OCI-LY7 (cell line): Measurements from ENCODE around the gene PDCD10.

Experiments used
- CTCF ChIP-seq: fragments of 200-600 bp; sonication (generic); conservative IDR thresholded peaks from 2 replicates; pipeline ENCODE4 v1.5.1; 2014; ENCODE audit warnings: mild to moderate bottlenecking, antibody characterized with exemption, low read length, moderate library complexity, mixed read lengths
- EZH2phosphoT487 ChIP-seq: fragments of 200-600 bp; sonication (generic); IDR thresholded peaks from 2 replicates; pipeline ENCODE4 v1.6.1; 2018; ENCODE audit warnings: low read depth, borderline replicate concordance, mild to moderate bottlenecking, mixed run types, antibody characterized with exemption, low read length, moderate library complexity, mixed read lengths

GRCh38 chr3:167776066-167776685, 41.5 kb upstream of the PDCD10 start:
- TF ChIP-seq CTCF (no peak), EZH2phosphoT487 (no peak)
